ENCODE results near the gene CFAP299.
"Not testable (repeated sequence)": the region's sequence is repeated elsewhere in the genome, so short reads cannot be mapped to it uniquely, and the experiment has no call there.

The CFAP299 gene

GRCh38 chr4:80637190-80637589, 301.7 kb downstream of the CFAP299 start:
- no peaks in the 10 kb centered on the region for H3K4me1 ChIP-seq (ENCODE audit: control insufficient read depth, insufficient read depth, low read length)
- no peaks in the 10 kb centered on the region for H3K9me3 ChIP-seq (ENCODE audit: control insufficient read depth, insufficient read depth, low read length)
- no peak overlapping the region for H3K27ac ChIP-seq (ENCODE audit: low read depth, low read length)
- no peaks in the 10 kb centered on the region for H3K27me3 ChIP-seq (ENCODE audit: control insufficient read depth, insufficient read depth, low read length)
- no peak overlapping the region for H3K4me3 ChIP-seq (ENCODE audit: low read depth, low read length)
- no peaks in the 10 kb centered on the region for H3K36me3 ChIP-seq (ENCODE audit: control insufficient read depth, insufficient read depth, low read length)
- no peak overlapping the region for H3K9ac ChIP-seq (ENCODE audit: low read depth, low read length)

GRCh38 chr4:80646061-80646460, 310.5 kb downstream of the CFAP299 start:
- H3K27ac ChIP-seq (ENCODE audit: low read depth, low read length) = no peak overlapping the region
- no peaks in the 10 kb centered on the region for H3K27me3 ChIP-seq (ENCODE audit: control insufficient read depth, insufficient read depth, low read length)
- no peak overlapping the region for H3K4me3 ChIP-seq (ENCODE audit: low read depth, low read length)
- H3K9ac ChIP-seq (ENCODE audit: low read depth, low read length) = no peak overlapping the region
- H3K36me3 ChIP-seq (ENCODE audit: control insufficient read depth, insufficient read depth, low read length) = no peaks in the 10 kb centered on the region
- no peaks in the 10 kb centered on the region for H3K9me3 ChIP-seq (ENCODE audit: control insufficient read depth, insufficient read depth, low read length)
- peaks cover 7% of the 10 kb centered on the region; the same call in 1 of the 2 replicates for H3K4me1 ChIP-seq (ENCODE audit: control insufficient read depth, insufficient read depth, low read length)

GRCh38 chr4:80655662-80656061, 320.1 kb downstream of the CFAP299 start:
- H3K36me3 ChIP-seq (ENCODE audit: control insufficient read depth, insufficient read depth, low read length) = no peaks in the 10 kb centered on the region
- H3K4me3 ChIP-seq (ENCODE audit: low read depth, low read length) = no peak overlapping the region
- no peak overlapping the region for H3K27ac ChIP-seq (ENCODE audit: low read depth, low read length)
- H3K4me1 ChIP-seq (ENCODE audit: control insufficient read depth, insufficient read depth, low read length) = no peaks in the 10 kb centered on the region
- H3K9ac ChIP-seq (ENCODE audit: low read depth, low read length) = no peak overlapping the region
- H3K9me3 ChIP-seq (ENCODE audit: control insufficient read depth, insufficient read depth, low read length) = 0 out of 2 replicates have a peak, but pooled peaks cover under 1% of the 10 kb centered on the region
- H3K27me3 ChIP-seq (ENCODE audit: control insufficient read depth, insufficient read depth, low read length) = no peaks in the 10 kb centered on the region

GRCh38 chr4:80670118-80670517, 334.6 kb downstream of the CFAP299 start:
- not testable (repeated sequence) for H3K4me3 ChIP-seq (ENCODE audit: low read depth, low read length); H3K4me1 ChIP-seq (ENCODE audit: control insufficient read depth, insufficient read depth, low read length); H3K27me3 ChIP-seq (ENCODE audit: control insufficient read depth, insufficient read depth, low read length); H3K9me3 ChIP-seq (ENCODE audit: control insufficient read depth, insufficient read depth, low read length); H3K36me3 ChIP-seq (ENCODE audit: control insufficient read depth, insufficient read depth, low read length); H3K27ac ChIP-seq (ENCODE audit: low read depth, low read length); H3K9ac ChIP-seq (ENCODE audit: low read depth, low read length)

GRCh38 chr4:80678413-80678812, 342.9 kb downstream of the CFAP299 start:
- no peak overlapping the region for H3K4me3 ChIP-seq (ENCODE audit: low read depth, low read length)

GRCh38 chr4:80680934-80681333, 345.4 kb downstream of the CFAP299 start:
- no peak overlapping the region for H3K9ac ChIP-seq (ENCODE audit: low read depth, low read length)
- H3K4me1 ChIP-seq (ENCODE audit: control insufficient read depth, insufficient read depth, low read length) = no peaks in the 10 kb centered on the region
- H3K27ac ChIP-seq (ENCODE audit: low read depth, low read length) = no peak overlapping the region

More at GRCh38 chr4:80678413-80678812, 342.9 kb downstream of the CFAP299 start:
- no peaks in the 10 kb centered on the region for H3K9me3 ChIP-seq (ENCODE audit: control insufficient read depth, insufficient read depth, low read length)
- no peak overlapping the region for H3K9ac ChIP-seq (ENCODE audit: low read depth, low read length)
- H3K27me3 ChIP-seq (ENCODE audit: control insufficient read depth, insufficient read depth, low read length) = no peaks in the 10 kb centered on the region
- no peak overlapping the region for H3K27ac ChIP-seq (ENCODE audit: low read depth, low read length)
- no peaks in the 10 kb centered on the region for H3K4me1 ChIP-seq (ENCODE audit: control insufficient read depth, insufficient read depth, low read length)
- H3K36me3 ChIP-seq (ENCODE audit: control insufficient read depth, insufficient read depth, low read length) = no peaks in the 10 kb centered on the region

GRCh38 chr4:80685214-80685613, 349.7 kb downstream of the CFAP299 start:
- no peaks in the 10 kb centered on the region for H3K27me3 ChIP-seq (ENCODE audit: control insufficient read depth, insufficient read depth, low read length)
- no peaks in the 10 kb centered on the region for H3K4me1 ChIP-seq (ENCODE audit: control insufficient read depth, insufficient read depth, low read length)
- H3K4me3 ChIP-seq (ENCODE audit: low read depth, low read length) = no peak overlapping the region
- H3K9me3 ChIP-seq (ENCODE audit: control insufficient read depth, insufficient read depth, low read length) = no peaks in the 10 kb centered on the region
- H3K9ac ChIP-seq (ENCODE audit: low read depth, low read length) = no peak overlapping the region
- H3K36me3 ChIP-seq (ENCODE audit: control insufficient read depth, insufficient read depth, low read length) = no peaks in the 10 kb centered on the region
- no peak overlapping the region for H3K27ac ChIP-seq (ENCODE audit: low read depth, low read length)

More at GRCh38 chr4:80680934-80681333, 345.4 kb downstream of the CFAP299 start:
- Histone ChIP-seq H3K4me3 (ENCODE audit: low read depth, low read length) (no peak overlapping the region), H3K36me3 (ENCODE audit: control insufficient read depth, insufficient read depth, low read length) (no peaks in the 10 kb centered on the region), H3K27me3 (ENCODE audit: control insufficient read depth, insufficient read depth, low read length) (no peaks in the 10 kb centered on the region), H3K9me3 (ENCODE audit: control insufficient read depth, insufficient read depth, low read length) (no peaks in the 10 kb centered on the region)

GRCh38 chr4:80687736-80688135, 352.2 kb downstream of the CFAP299 start:
- H3K9ac ChIP-seq (ENCODE audit: low read depth, low read length); H3K9me3 ChIP-seq (ENCODE audit: control insufficient read depth, insufficient read depth, low read length); H3K27ac ChIP-seq (ENCODE audit: low read depth, low read length); H3K27me3 ChIP-seq (ENCODE audit: control insufficient read depth, insufficient read depth, low read length); H3K36me3 ChIP-seq (ENCODE audit: control insufficient read depth, insufficient read depth, low read length); H3K4me3 ChIP-seq (ENCODE audit: low read depth, low read length); H3K4me1 ChIP-seq (ENCODE audit: control insufficient read depth, insufficient read depth, low read length): not testable (repeated sequence)

GRCh38 chr4:80694171-80694570, 358.6 kb downstream of the CFAP299 start:
- H3K4me1 ChIP-seq (ENCODE audit: control insufficient read depth, insufficient read depth, low read length) = no peaks in the 10 kb centered on the region
- no peak overlapping the region for H3K9ac ChIP-seq (ENCODE audit: low read depth, low read length)
- no peaks in the 10 kb centered on the region for H3K36me3 ChIP-seq (ENCODE audit: control insufficient read depth, insufficient read depth, low read length)
- no peaks in the 10 kb centered on the region for H3K9me3 ChIP-seq (ENCODE audit: control insufficient read depth, insufficient read depth, low read length)
- no peaks in the 10 kb centered on the region for H3K27me3 ChIP-seq (ENCODE audit: control insufficient read depth, insufficient read depth, low read length)
- no peak overlapping the region for H3K27ac ChIP-seq (ENCODE audit: low read depth, low read length)
- H3K4me3 ChIP-seq (ENCODE audit: low read depth, low read length) = no peak overlapping the region

GRCh38 chr4:80705311-80705710, 369.8 kb downstream of the CFAP299 start:
- Histone ChIP-seq H3K36me3 (ENCODE audit: control insufficient read depth, insufficient read depth, low read length) (no peaks in the 10 kb centered on the region), H3K9me3 (ENCODE audit: control insufficient read depth, insufficient read depth, low read length) (no peaks in the 10 kb centered on the region), H3K27ac (ENCODE audit: low read depth, low read length) (no peak overlapping the region), H3K9ac (ENCODE audit: low read depth, low read length) (no peak overlapping the region), H3K4me3 (ENCODE audit: low read depth, low read length) (no peak overlapping the region), H3K4me1 (ENCODE audit: control insufficient read depth, insufficient read depth, low read length) (no peaks in the 10 kb centered on the region), H3K27me3 (ENCODE audit: control insufficient read depth, insufficient read depth, low read length) (no peaks in the 10 kb centered on the region)

GRCh38 chr4:80709082-80709869, 373.7 kb downstream of the CFAP299 start:
- no peaks in the 10 kb centered on the region for H3K27me3 ChIP-seq (ENCODE audit: control insufficient read depth, insufficient read depth, low read length)
- H3K36me3 ChIP-seq (ENCODE audit: control insufficient read depth, insufficient read depth, low read length) = no peaks in the 10 kb centered on the region
- H3K4me3 ChIP-seq (ENCODE audit: low read depth, low read length) = no peak overlapping the region
- no peaks in the 10 kb centered on the region for H3K4me1 ChIP-seq (ENCODE audit: control insufficient read depth, insufficient read depth, low read length)
- H3K9ac ChIP-seq (ENCODE audit: low read depth, low read length) = no peak overlapping the region
- H3K27ac ChIP-seq (ENCODE audit: low read depth, low read length) = no peak overlapping the region
- no peaks in the 10 kb centered on the region for H3K9me3 ChIP-seq (ENCODE audit: control insufficient read depth, insufficient read depth, low read length)
